Neural crest cell (in vitro differentiated cells): ENCODE results near the gene PRM2. TPM values are rescaled to one million over a fixed set of nuclear protein-coding genes. Genes with fewer than 3 reads are reported as not detected.

Experiments used
- DNase-seq: peaks from one replicate; pipeline ENCODE4 v3.0.0; 2021; ENCODE audit warnings: low read depth, mixed read lengths, low spot score
- H3K27ac Mint-ChIP-seq: one replicate; pipeline ENCODE4 v1.8.0; 2021; ENCODE audit warnings: mild to moderate bottlenecking, mixed read lengths; ENCODE audit not compliant: unreplicated experiment
- H3K27me3 Mint-ChIP-seq: 2 replicates; pipeline ENCODE4 v1.8.0; 2021; ENCODE audit warnings: low read depth, mild to moderate bottlenecking, mixed read lengths
- H3K36me3 Mint-ChIP-seq: 2 replicates; pipeline ENCODE4 v1.8.0; 2021; ENCODE audit warnings: low read depth, mild to moderate bottlenecking, mixed read lengths
- H3K4me1 Mint-ChIP-seq: 2 replicates; pipeline ENCODE4 v1.8.0; 2021; ENCODE audit warnings: mixed read lengths
- H3K4me3 Mint-ChIP-seq: one replicate; pipeline ENCODE4 v1.8.0; 2021; ENCODE audit warnings: mild to moderate bottlenecking, mixed read lengths
- H3K9me3 Mint-ChIP-seq: 2 replicates; pipeline ENCODE4 v1.8.0; 2021; ENCODE audit warnings: mixed read lengths
- CTCF ChIP-seq: fragments of 200-600 bp; sonication (generic); conservative IDR thresholded peaks from 2 replicates; pipeline ENCODE4 v1.5.0; 2021; ENCODE audit warnings: antibody characterized with exemption, mild to moderate bottlenecking
- total RNA-seq: library from RNA; stranded (reverse); gene quantifications from 2 replicates; pipeline ENCODE4 v1.2.1, GENCODE V29; 2021

PRM2 gene
- total RNA-seq, 1 donor from 2014 or later = not detected

GRCh38 chr16:11320170-11320569, 43.9 kb upstream of the PRM2 start:
- DNase-seq = no peak
- no peak for TF ChIP-seq CTCF
- H3K36me3 Mint-ChIP-seq = no peaks in the 10 kb centered on the region
- peaks cover 12% of the 10 kb centered on the region for H3K27me3 Mint-ChIP-seq
- H3K9me3 Mint-ChIP-seq = no peaks in the 10 kb centered on the region
- H3K4me1 Mint-ChIP-seq = peaks cover 10% of the 10 kb centered on the region
- no peak overlapping the region for H3K4me3 Mint-ChIP-seq
- H3K27ac Mint-ChIP-seq = no peak overlapping the region

DNA sequence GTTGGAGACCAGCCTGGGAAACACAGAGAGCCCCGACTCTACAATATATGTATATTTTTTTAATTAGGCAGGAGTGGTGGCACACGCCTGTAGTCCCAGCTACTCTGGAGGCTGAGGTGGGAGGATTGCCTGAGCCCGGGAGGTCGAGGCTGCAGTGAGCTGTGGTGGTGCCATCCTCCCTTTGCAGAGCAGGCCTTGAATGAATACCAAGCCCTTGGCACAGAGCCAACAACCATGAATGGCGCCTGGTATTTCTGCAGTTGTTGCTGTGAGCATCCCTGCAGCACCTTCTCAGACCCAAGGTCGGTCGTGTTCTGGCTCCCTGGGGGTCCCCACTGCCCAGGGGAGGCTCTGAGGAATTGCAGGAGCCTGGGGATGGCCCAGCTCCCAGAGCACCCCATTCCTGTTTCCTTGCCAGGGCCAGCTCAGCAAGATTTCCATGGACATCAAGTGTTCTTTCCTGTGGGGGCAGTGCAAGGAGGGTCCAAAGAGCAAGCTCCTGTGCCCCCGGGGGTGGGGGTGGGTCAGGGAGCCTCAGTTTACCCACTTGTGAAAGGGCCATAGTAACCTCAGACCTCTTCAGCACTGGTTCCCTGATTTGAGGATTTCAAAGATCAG, 43.4 kb upstream of the PRM2 start:
- Mint-ChIP-seq H3K27me3 (peaks cover 12% of the 10 kb centered on the region), H3K36me3 (no peaks in the 10 kb centered on the region), H3K9me3 (no peaks in the 10 kb centered on the region), H3K4me1 (peaks cover 10% of the 10 kb centered on the region), H3K4me3 (no peak overlapping the region), H3K27ac (peak overlapping the region; percentile 62)
- no peak for DNase-seq
- no peak for TF ChIP-seq CTCF

GRCh38 chr16:11318817-11319216, 42.5 kb upstream of the PRM2 start:
- DNase-seq = no peak
- no peak overlapping the region for H3K4me3 Mint-ChIP-seq
- no peaks in the 10 kb centered on the region for H3K36me3 Mint-ChIP-seq
- no peaks in the 10 kb centered on the region for H3K9me3 Mint-ChIP-seq
- peaks cover 12% of the 10 kb centered on the region for H3K27me3 Mint-ChIP-seq
- H3K4me1 Mint-ChIP-seq = peaks cover 13% of the 10 kb centered on the region
- H3K27ac Mint-ChIP-seq = no peak overlapping the region
- no peak for TF ChIP-seq CTCF

DNA sequence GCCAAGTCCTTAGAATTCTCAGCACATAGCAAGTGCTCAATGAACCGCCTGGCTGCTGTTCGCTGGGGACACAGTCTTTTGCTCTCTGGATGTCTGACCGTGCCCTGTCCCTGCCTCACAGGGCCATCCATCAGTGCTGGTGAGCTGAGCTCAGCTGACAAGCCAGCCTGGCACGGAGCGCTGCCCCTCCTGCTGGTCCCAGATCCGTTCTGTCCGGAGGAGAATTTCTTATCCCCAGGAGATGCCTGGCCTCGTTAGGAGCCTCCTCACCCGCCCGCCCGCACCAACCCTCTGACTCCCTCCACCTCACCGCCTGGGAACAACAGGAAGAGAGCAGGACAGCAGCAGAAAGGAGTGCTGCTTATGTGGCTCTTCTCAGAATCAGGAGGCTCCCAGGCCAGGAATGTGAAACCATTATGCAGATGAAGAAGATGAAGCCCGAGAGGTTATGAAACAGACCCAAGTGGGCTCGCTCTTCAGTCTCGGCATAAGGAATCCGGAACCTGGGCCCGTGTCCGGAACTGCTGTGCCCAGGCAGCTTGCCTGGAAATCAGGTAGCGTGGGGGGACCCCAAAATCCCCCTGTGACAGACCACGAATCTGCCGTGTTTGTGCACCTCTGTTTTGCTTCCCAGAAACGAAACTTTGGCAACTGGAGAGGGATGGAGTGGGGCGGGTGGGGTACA, 40.2 kb upstream of the PRM2 start:
- peak overlapping the region; percentile 35 for H3K27ac Mint-ChIP-seq
- no peak for TF ChIP-seq CTCF
- H3K4me1 Mint-ChIP-seq = peaks cover 23% of the 10 kb centered on the region
- H3K27me3 Mint-ChIP-seq = peaks cover 12% of the 10 kb centered on the region
- peak overlapping the region; percentile 5 for H3K4me3 Mint-ChIP-seq
- H3K9me3 Mint-ChIP-seq = no peaks in the 10 kb centered on the region
- DNase-seq = no peak
- no peaks in the 10 kb centered on the region for H3K36me3 Mint-ChIP-seq

GRCh38 chr16:11315510-11315909, 39.2 kb upstream of the PRM2 start:
- peak; percentile 48 for TF ChIP-seq CTCF
- H3K36me3 Mint-ChIP-seq = no peaks in the 10 kb centered on the region
- H3K4me1 Mint-ChIP-seq = peaks cover 23% of the 10 kb centered on the region
- no peak overlapping the region for H3K4me3 Mint-ChIP-seq
- no peaks in the 10 kb centered on the region for H3K9me3 Mint-ChIP-seq
- peaks cover 12% of the 10 kb centered on the region for H3K27me3 Mint-ChIP-seq
- H3K27ac Mint-ChIP-seq = no peak overlapping the region
- DNase-seq = peak; percentile 14
